Measurements from ENCODE around the gene PCDHGA10.

The PCDHGA10 gene

GRCh38 chr5:141412854-141413539 lies at the start of gene PCDHGA10:
Gene PCDHGA10, plus strand, starts transcription at chr5:141412987. Its CDS starts 189 bp downstream, at chr5:141413176.
- Histone ChIP-seq H2AFZ (no peak within 1 kb of the TSS), H3K27ac (peak within 1 kb of the TSS; percentile 33), H3K9me3 (ENCODE audit: control insufficient read depth, low read length) (peaks cover 6% of the 10 kb centered on the region), H3K4me2 (ENCODE audit: low read length) (peak within 1 kb of the TSS; percentile 28), H3K9ac (no peak within 1 kb of the TSS), H3K79me2 (no peaks in the 10 kb centered on the region), H3K4me1 (no peaks in the 10 kb centered on the region), H3K4me3 (ENCODE audit: low read depth, low read length) (peak within 1 kb of the TSS; percentile 48), H3K36me3 (ENCODE audit: control insufficient read depth, insufficient read depth, low read length) (peaks cover 5% of the 10 kb centered on the region), H3K27me3 (ENCODE audit: control insufficient read depth, insufficient read depth, low read length) (no peaks in the 10 kb centered on the region)
- TF ChIP-seq CTCF (IDR thresholded peaks at IDR 0.05) = no peak

- no peak within 1 kb of the TSS for H3K4me3 ChIP-seq (ENCODE audit: low read depth, low read length)
- peak within 1 kb of the TSS; percentile 7 for H2AFZ ChIP-seq
- no peak within 1 kb of the TSS for H3K27ac ChIP-seq
- no peaks in the 10 kb centered on the region for H3K9me3 ChIP-seq (ENCODE audit: control insufficient read depth, low read length)
- H3K4me1 ChIP-seq = no peaks in the 10 kb centered on the region
- peaks cover 2% of the 10 kb centered on the region for H3K36me3 ChIP-seq (ENCODE audit: control insufficient read depth, insufficient read depth, low read length)
- no peak within 1 kb of the TSS for H3K4me2 ChIP-seq (ENCODE audit: low read length)
- peak; percentile 15 for TF ChIP-seq CTCF (IDR thresholded peaks at IDR 0.05)
- no peak within 1 kb of the TSS for H3K9ac ChIP-seq
- H3K79me2 ChIP-seq = no peaks in the 10 kb centered on the region
- no peaks in the 10 kb centered on the region for H3K27me3 ChIP-seq (ENCODE audit: control insufficient read depth, insufficient read depth, low read length)
Measured at GRCh38 chr5:141363952-141364660, 48.7 kb upstream of the PCDHGA10 start, which contains the start of gene PCDHGA5. Gene PCDHGA5, plus strand, starts transcription at chr5:141364162. Its CDS starts 169 bp downstream, at chr5:141364331.

- no peak overlapping the region for H3K4me3 ChIP-seq (ENCODE audit: low read depth, low read length)
- H3K9me3 ChIP-seq (ENCODE audit: control insufficient read depth, low read length) = peaks cover 5% of the 10 kb centered on the region
- peaks cover 2% of the 10 kb centered on the region for H3K36me3 ChIP-seq (ENCODE audit: control insufficient read depth, insufficient read depth, low read length)
- no peak overlapping the region for H3K27ac ChIP-seq
- H3K4me1 ChIP-seq = no peaks in the 10 kb centered on the region
- no peaks in the 10 kb centered on the region for H3K79me2 ChIP-seq
- TF ChIP-seq CTCF (IDR thresholded peaks at IDR 0.05) = no peak
- H3K9ac ChIP-seq = no peak overlapping the region
- H3K27me3 ChIP-seq (ENCODE audit: control insufficient read depth, insufficient read depth, low read length) = no peaks in the 10 kb centered on the region
- H3K4me2 ChIP-seq (ENCODE audit: low read length) = no peak overlapping the region
- no peak overlapping the region for H2AFZ ChIP-seq
Measured at GRCh38 chr5:141366016-141366896, 46.5 kb upstream of the PCDHGA10 start.

- Histone ChIP-seq H3K9ac (no peak within 1 kb of the TSS), H3K9me3 (ENCODE audit: control insufficient read depth, low read length) (peaks cover 13% of the 10 kb centered on the region), H3K4me1 (no peaks in the 10 kb centered on the region), H3K4me2 (ENCODE audit: low read length) (no peak within 1 kb of the TSS), H3K36me3 (ENCODE audit: control insufficient read depth, insufficient read depth, low read length) (no peaks in the 10 kb centered on the region), H3K79me2 (no peaks in the 10 kb centered on the region), H3K27me3 (ENCODE audit: control insufficient read depth, insufficient read depth, low read length) (no peaks in the 10 kb centered on the region), H2AFZ (peak within 1 kb of the TSS; percentile 48), H3K4me3 (ENCODE audit: low read depth, low read length) (no peak within 1 kb of the TSS), H3K27ac (peak within 1 kb of the TSS; percentile 30)
- peak; percentile 46 for TF ChIP-seq CTCF (IDR thresholded peaks at IDR 0.05)
Measured at GRCh38 chr5:141369994-141370848, 42.6 kb upstream of the PCDHGA10 start, which contains the start of gene PCDHGB3. Gene PCDHGB3, plus strand, starts transcription at chr5:141370242. Its CDS starts 153 bp downstream, at chr5:141370395.

Data from parathyroid adenoma (tissue), 2 donors.